ENCODE measurements around the gene SLC6A11. TPM values are rescaled to one million over a fixed set of nuclear protein-coding genes. Genes with fewer than 3 reads are reported as not detected.

Gene SLC6A11
- total RNA-seq, 1 experiment from 2014 or later = 0.02 TPM

GRCh38 chr3:10882851-10883250, 66.8 kb downstream of the SLC6A11 start:
- DNase-seq (ENCODE audit: extremely low read depth, low read depth) = no peak

GRCh38 chr3:10883478-10884234, 67.6 kb downstream of the SLC6A11 start:
- DNase-seq (ENCODE audit: extremely low read depth, low read depth) = peak; percentile 1

GRCh38 chr3:10887015-10887414, 71.0 kb downstream of the SLC6A11 start:
- DNase-seq (ENCODE audit: extremely low read depth, low read depth) = no peak

GRCh38 chr3:10888518-10889090, 72.6 kb downstream of the SLC6A11 start:
- DNase-seq (ENCODE audit: extremely low read depth, low read depth) = no peak

GRCh38 chr3:10889206-10889960, 73.4 kb downstream of the SLC6A11 start:
- no peak for DNase-seq (ENCODE audit: extremely low read depth, low read depth)

GRCh38 chr3:10890665-10891064, 74.6 kb downstream of the SLC6A11 start:
- no peak for DNase-seq (ENCODE audit: extremely low read depth, low read depth)

GRCh38 chr3:10892622-10893021, 76.6 kb downstream of the SLC6A11 start:
- no peak for DNase-seq (ENCODE audit: extremely low read depth, low read depth)

- DNase-seq (ENCODE audit: extremely low read depth, low read depth) = no peak
Measured at GRCh38 chr3:10901296-10901945, 85.4 kb downstream of the SLC6A11 start.

- no peak for DNase-seq (ENCODE audit: extremely low read depth, low read depth)
Measured at GRCh38 chr3:10907262-10907661, 91.2 kb downstream of the SLC6A11 start.

GRCh38 chr3:10910367-10910766, 94.3 kb downstream of the SLC6A11 start:
- no peak for DNase-seq (ENCODE audit: extremely low read depth, low read depth)

GRCh38 chr3:10911350-10912002, 95.4 kb downstream of the SLC6A11 start:
- DNase-seq (ENCODE audit: extremely low read depth, low read depth) = no peak

- DNase-seq (ENCODE audit: extremely low read depth, low read depth) = no peak
Measured at GRCh38 chr3:10912786-10913185, 96.8 kb downstream of the SLC6A11 start.

- DNase-seq (ENCODE audit: extremely low read depth, low read depth) = no peak
Measured at GRCh38 chr3:10915376-10915775, 99.3 kb downstream of the SLC6A11 start.

- no peak for DNase-seq (ENCODE audit: extremely low read depth, low read depth)
Measured at GRCh38 chr3:10917176-10917575, 101.1 kb downstream of the SLC6A11 start.

GRCh38 chr3:10918011-10918410, 102.0 kb downstream of the SLC6A11 start:
- DNase-seq (ENCODE audit: extremely low read depth, low read depth) = no peak

GRCh38 chr3:10919636-10920035, 103.6 kb downstream of the SLC6A11 start:
- no peak for DNase-seq (ENCODE audit: extremely low read depth, low read depth)

GRCh38 chr3:10925436-10926255, 109.6 kb downstream of the SLC6A11 start:
- no peak for DNase-seq (ENCODE audit: extremely low read depth, low read depth)

- DNase-seq (ENCODE audit: extremely low read depth, low read depth) = no peak
Measured at GRCh38 chr3:10926256-10926810, 110.3 kb downstream of the SLC6A11 start.

- DNase-seq (ENCODE audit: extremely low read depth, low read depth) = no peak
Measured at GRCh38 chr3:10926811-10927521, 110.9 kb downstream of the SLC6A11 start.
